IMR-90 (cell line): Measurements from ENCODE around the gene N4BP2L1. TPM values are rescaled to one million over a fixed set of nuclear protein-coding genes. Genes with fewer than 3 reads are reported as not detected.

ENCODE experiments used
- microRNA-seq, 2 experiments: library from miRNA; stranded (forward) in 1 of 2; unstranded in 1 of 2; fragments of 10-50 nt in 1 of 2; fragments of <30 nt in 1 of 2; gene quantifications in 1 of 2; microRNA quantifications in 1 of 2; one replicate each; pipeline versions ENCODE3 to v1.1.0; 2013 to 2020; ENCODE audit not compliant: insufficient read depth in 1 of 2, insufficient read length in 1 of 2, unreplicated experiment in 1 of 2
- polyA plus RNA-seq, 3 experiments: library from polyadenylated mRNA; depleted of rRNA; stranded (reverse); fragments of >200 nt; gene quantifications; 2 replicates each; pipeline ENCODE4 v1.2.3, GENCODE V29; 2012; ENCODE audit warnings: low replicate concordance in 1 of 3
- small RNA-seq, 5 experiments: library from RNA; depleted of rRNA; stranded (forward); fragments of <200 nt; gene quantifications; one replicate each; pipeline ENCODE3, GENCODE V24; 2012
- total RNA-seq: library from RNA; depleted of rRNA; stranded (reverse); fragments of >200 nt; gene quantifications from 2 replicates; pipeline ENCODE4 v1.2.3, GENCODE V29; 2012; rRNA removed

Gene N4BP2L1
- total and polyA plus RNA-seq, 2 of the 4 experiments (the other 2 are of a cell fraction), result 0.18 to 0.46 TPM

Small RNA genes lying within 50 kb of the gene (microRNA-seq; reads per million reads assigned to microRNA genes)
- gene RF00190 (ENCODE audit: insufficient read depth, insufficient read length), result not detected

Small RNA genes lying within 50 kb of the gene (small RNA-seq; reads per million reads assigned to genes)
- gene RF00190, result 0 to 0.07 (median 0) reads per million in 5 experiments

Other genes with a start within 250 kb of the N4BP2L1 start
- gene ZAR1L, start 112.8 kb downstream of the N4BP2L1 start, total RNA-seq, result not detected in 2 replicates
- not detected in 2 replicates for gene ZAR1L, start 112.8 kb downstream of the N4BP2L1 start, polyA plus RNA-seq (2012; rRNA removed)
- 9.7 and 11.7 TPM in 2 replicates for gene BRCA2, start 112.6 kb downstream of the N4BP2L1 start, total RNA-seq
- gene BRCA2, start 112.6 kb downstream of the N4BP2L1 start, polyA plus RNA-seq (2012; rRNA removed), result 2.0 and 2.1 TPM in 2 replicates
- 34.6 and 66.7 TPM in 2 replicates for gene N4BP2L2, start 110.7 kb upstream of the N4BP2L1 start, total RNA-seq
- gene N4BP2L2, start 110.7 kb upstream of the N4BP2L1 start, polyA plus RNA-seq (2012; rRNA removed), result 22.6 and 28.7 TPM in 2 replicates
- gene PDS5B, start 158.3 kb upstream of the N4BP2L1 start, total RNA-seq, result 20.1 and 26.7 TPM in 2 replicates
- gene PDS5B, start 158.3 kb upstream of the N4BP2L1 start, polyA plus RNA-seq (2012; rRNA removed), result 5.0 and 6.2 TPM in 2 replicates